Loucy (cell line): ENCODE measurements around the gene IL1A.

Source experiments
- H2AFZ ChIP-seq: fragments of 200-600 bp; sonication (generic); 2 replicates; pipeline ENCODE4 v1.6.0; 2016; ENCODE audit warnings: antibody characterized with exemption, mild to moderate bottlenecking, low read length, moderate library complexity
- H3F3A ChIP-seq: fragments of 200-600 bp; 2 replicates; pipeline ENCODE4 v1.6.0; 2016; ENCODE audit warnings: antibody characterized with exemption, low read depth, mild to moderate bottlenecking
- H3K27me3 ChIP-seq: fragments of 200-600 bp; sonication (generic); 2 replicates; pipeline ENCODE4 v1.6.1; 2014; ENCODE audit warnings: low read length, mild to moderate bottlenecking; ENCODE audit not compliant: insufficient read depth, poor library complexity, severe bottlenecking
- H3K36me3 ChIP-seq: fragments of 200-600 bp; sonication (generic); 2 replicates; pipeline ENCODE4 v1.6.1; 2016; ENCODE audit warnings: low read length; ENCODE audit not compliant: insufficient read depth
- H3K4me1 ChIP-seq: fragments of 200-600 bp; sonication (generic); 2 replicates; pipeline ENCODE4 v1.5.1; 2014; ENCODE audit warnings: low read length, mild to moderate bottlenecking; ENCODE audit not compliant: insufficient read depth, poor library complexity, severe bottlenecking
- H3K4me2 ChIP-seq: fragments of 200-600 bp; sonication (generic); 2 replicates; pipeline ENCODE4 v1.6.0; 2014; ENCODE audit warnings: antibody characterized with exemption, low read length, low read depth, mild to moderate bottlenecking; ENCODE audit not compliant: poor library complexity, severe bottlenecking
- H3K4me3 ChIP-seq: fragments of 200-600 bp; sonication (generic); 2 replicates; pipeline ENCODE4 v1.5.1; 2014; ENCODE audit warnings: low read length, mild to moderate bottlenecking, mixed read lengths; ENCODE audit not compliant: poor library complexity, severe bottlenecking
- H3K79me2 ChIP-seq: fragments of 200-600 bp; sonication (generic); 2 replicates; pipeline ENCODE4 v1.6.1; 2014; ENCODE audit warnings: low read length; ENCODE audit not compliant: insufficient read depth
- H3K9ac ChIP-seq: fragments of 200-600 bp; sonication (generic); 2 replicates; pipeline ENCODE4 v1.6.0; 2014; ENCODE audit warnings: mild to moderate bottlenecking, low read depth, low read length, moderate library complexity; ENCODE audit not compliant: poor library complexity, severe bottlenecking
- H3K9me2 ChIP-seq: fragments of 200-600 bp; sonication (generic); replicated peaks from 2 replicates; pipeline ENCODE4 v1.6.1; 2016; ENCODE audit warnings: low read depth, low read length, mixed read lengths
- H3K9me3 ChIP-seq: fragments of 200-600 bp; sonication (generic); 2 replicates; pipeline ENCODE4 v1.6.1; 2014; ENCODE audit warnings: mild to moderate bottlenecking, antibody characterized with exemption, low read length, low read depth; ENCODE audit not compliant: insufficient read depth
- H4K20me1 ChIP-seq: fragments of 200-600 bp; sonication (generic); 2 replicates; pipeline ENCODE4 v1.6.0; 2014; ENCODE audit warnings: antibody characterized with exemption, low read length, mild to moderate bottlenecking; ENCODE audit not compliant: insufficient read depth, poor library complexity, severe bottlenecking
- CTCF ChIP-seq: fragments of 200-600 bp; sonication (generic); conservative IDR thresholded peaks from 2 replicates; pipeline ENCODE4 v1.5.1; 2014; ENCODE audit warnings: mild to moderate bottlenecking, antibody characterized with exemption, low read length
- EZH2phosphoT487 ChIP-seq: fragments of 200-600 bp; IDR thresholded peaks from 2 replicates; pipeline ENCODE4 v1.6.1; 2018; ENCODE audit warnings: antibody characterized with exemption, mild to moderate bottlenecking, moderate library complexity, borderline replicate concordance

IL1A gene

GRCh38 chr2:112794131-112794733 lies 9.9 kb upstream of the IL1A start:
- no peaks in the 10 kb centered on the region for H3F3A ChIP-seq
- no peaks in the 10 kb centered on the region for H4K20me1 ChIP-seq
- H3K4me3 ChIP-seq = no peak overlapping the region
- H3K9me3 ChIP-seq = no peaks in the 10 kb centered on the region
- peaks cover 2% of the 10 kb centered on the region for H3K4me1 ChIP-seq
- H3K9me2 ChIP-seq = no peaks in the 10 kb centered on the region
- no peak overlapping the region for H3K9ac ChIP-seq
- no peaks in the 10 kb centered on the region for H3K36me3 ChIP-seq
- H3K4me2 ChIP-seq = no peak overlapping the region
- TF ChIP-seq EZH2phosphoT487 (no peak), CTCF (no peak)
- H3K27me3 ChIP-seq = no peaks in the 10 kb centered on the region
- H2AFZ ChIP-seq = no peak overlapping the region
- H3K79me2 ChIP-seq = no peaks in the 10 kb centered on the region

- H3K4me3 ChIP-seq = no peak overlapping the region
- no peak overlapping the region for H2AFZ ChIP-seq
- no peak overlapping the region for H3K9ac ChIP-seq
- no peaks in the 10 kb centered on the region for H3F3A ChIP-seq
- peaks cover 2% of the 10 kb centered on the region for H3K4me1 ChIP-seq
- H3K4me2 ChIP-seq = no peak overlapping the region
- H3K27me3 ChIP-seq = no peaks in the 10 kb centered on the region
- TF ChIP-seq EZH2phosphoT487 (no peak), CTCF (no peak)
- no peaks in the 10 kb centered on the region for H3K9me2 ChIP-seq
- no peaks in the 10 kb centered on the region for H3K36me3 ChIP-seq
- H3K9me3 ChIP-seq = no peaks in the 10 kb centered on the region
- H4K20me1 ChIP-seq = no peaks in the 10 kb centered on the region
- no peaks in the 10 kb centered on the region for H3K79me2 ChIP-seq
Measured at GRCh38 chr2:112793449-112793978, 9.2 kb upstream of the IL1A start.

- TF ChIP-seq CTCF (no peak), EZH2phosphoT487 (no peak)
- H3K9me3 ChIP-seq = no peaks in the 10 kb centered on the region
- H3K9me2 ChIP-seq = no peaks in the 10 kb centered on the region
- H3K79me2 ChIP-seq = no peaks in the 10 kb centered on the region
- no peaks in the 10 kb centered on the region for H3K36me3 ChIP-seq
- no peak overlapping the region for H3K9ac ChIP-seq
- H3K4me2 ChIP-seq = no peak overlapping the region
- peaks cover 2% of the 10 kb centered on the region for H3K4me1 ChIP-seq
- H3K4me3 ChIP-seq = no peak overlapping the region
- no peak overlapping the region for H2AFZ ChIP-seq
- no peaks in the 10 kb centered on the region for H4K20me1 ChIP-seq
- no peaks in the 10 kb centered on the region for H3F3A ChIP-seq
- H3K27me3 ChIP-seq = no peaks in the 10 kb centered on the region
Measured at GRCh38 chr2:112792419-112792818, 8.1 kb upstream of the IL1A start.
